Measurements from ENCODE around the gene TSKS.

TSKS gene

DNA sequence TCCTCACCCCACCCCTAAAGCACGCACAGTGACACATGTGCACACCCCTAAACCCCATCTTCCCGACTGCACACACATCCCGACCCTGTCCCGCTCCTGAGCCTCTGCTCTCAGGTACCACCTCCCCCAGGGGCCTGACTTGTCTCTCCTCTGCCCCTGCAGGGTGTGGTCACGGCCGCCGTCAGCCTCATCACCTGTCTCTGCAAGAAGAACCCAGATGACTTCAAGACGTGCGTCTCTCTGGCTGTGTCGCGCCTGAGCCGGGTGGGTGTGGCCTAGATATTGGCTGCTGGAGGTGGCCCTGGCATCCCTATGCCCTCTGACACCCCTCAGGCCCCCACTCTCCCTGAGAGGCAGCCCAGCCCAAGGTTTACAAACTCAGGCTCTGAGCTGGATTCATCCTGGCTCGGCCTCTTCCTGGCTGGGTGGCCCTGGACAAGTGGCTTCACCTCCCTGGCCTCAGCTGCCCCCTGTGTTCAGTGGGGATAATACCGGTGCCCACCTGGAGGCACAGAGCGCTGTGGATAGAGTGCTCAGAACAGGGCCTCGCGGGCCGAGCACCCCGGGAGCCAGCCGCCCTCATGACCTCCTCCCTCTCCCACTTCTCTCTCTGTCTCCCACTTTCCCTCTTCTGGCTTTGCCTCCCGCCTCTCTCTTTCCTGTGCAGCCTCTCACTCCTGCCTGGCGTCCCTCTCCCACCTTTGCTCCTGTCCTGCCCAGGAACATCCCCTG, 29.9 kb upstream of the TSKS start:
- no peak for DNase-seq

DNA sequence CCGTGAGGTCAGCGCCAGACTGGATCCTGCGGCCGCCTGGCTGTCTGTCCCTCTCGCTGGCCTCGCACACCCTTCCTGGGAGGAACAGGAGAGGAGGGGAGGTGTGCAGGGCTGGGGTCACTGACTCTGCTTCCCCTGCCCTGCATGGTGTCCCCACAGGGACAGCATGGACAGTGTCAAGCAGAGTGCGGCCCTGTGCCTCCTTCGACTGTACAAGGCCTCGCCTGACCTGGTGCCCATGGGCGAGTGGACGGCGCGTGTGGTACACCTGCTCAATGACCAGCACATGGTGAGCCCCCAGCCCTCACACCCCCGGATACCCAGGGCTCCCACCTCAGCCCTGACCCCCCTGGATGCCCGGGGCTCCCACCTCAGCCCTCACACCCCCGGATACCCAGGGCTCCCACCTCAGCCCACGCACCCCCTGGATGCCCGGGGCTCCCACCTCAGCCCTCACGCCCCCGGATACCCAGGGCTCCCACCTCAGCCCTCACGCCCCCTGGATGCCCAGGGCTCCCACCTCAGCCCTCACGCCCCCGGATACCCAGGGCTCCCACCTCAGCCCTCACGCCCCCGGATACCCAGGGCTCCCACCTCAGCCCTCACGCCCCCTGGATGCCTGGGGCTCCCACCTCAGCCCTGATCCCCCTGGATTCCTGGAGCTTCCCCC, 28.8 kb upstream of the TSKS start:
- DNase-seq: no peak

DNA sequence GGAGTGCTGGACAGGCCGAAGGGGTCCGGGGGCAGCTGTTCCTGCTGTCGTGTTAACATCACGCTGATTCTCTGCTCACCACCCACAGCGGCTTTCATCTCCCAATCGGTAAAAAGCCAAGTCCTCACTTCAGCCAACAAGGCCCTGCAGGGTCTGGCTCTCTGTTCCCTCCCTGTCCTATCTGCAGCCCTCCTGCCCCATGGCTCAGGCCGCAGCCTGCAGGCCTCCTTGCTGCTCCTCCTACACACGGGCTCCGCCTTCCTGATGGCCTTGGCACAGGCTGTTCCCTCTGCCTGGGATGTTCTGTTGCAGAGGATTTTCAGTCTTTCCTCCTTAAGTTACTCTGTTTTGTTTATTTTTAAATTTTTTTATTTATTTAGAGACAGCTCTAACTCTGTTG, 27.8 kb upstream of the TSKS start:
- DNase-seq: no peak

DNA sequence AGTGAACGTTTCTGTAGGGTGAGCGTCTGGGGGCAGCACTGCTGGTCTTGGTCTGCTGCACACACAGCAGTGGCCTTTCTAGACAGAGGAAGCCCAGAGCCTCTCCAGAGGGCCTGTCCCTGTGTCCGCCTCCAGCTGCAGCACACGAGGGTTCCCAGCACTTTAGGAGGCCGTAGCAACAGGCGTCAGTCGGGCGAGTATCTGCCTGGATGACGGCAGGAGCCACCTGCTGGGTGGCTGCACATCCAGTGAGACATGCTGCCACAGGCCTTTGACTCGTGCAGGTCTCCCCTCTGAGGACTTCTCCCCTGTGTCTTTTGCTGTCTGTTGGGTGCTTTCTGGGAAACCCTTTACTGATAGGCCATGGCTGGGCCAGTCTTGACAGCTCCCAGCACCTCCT, 25.8 kb upstream of the TSKS start:
- no peak for DNase-seq

DNA sequence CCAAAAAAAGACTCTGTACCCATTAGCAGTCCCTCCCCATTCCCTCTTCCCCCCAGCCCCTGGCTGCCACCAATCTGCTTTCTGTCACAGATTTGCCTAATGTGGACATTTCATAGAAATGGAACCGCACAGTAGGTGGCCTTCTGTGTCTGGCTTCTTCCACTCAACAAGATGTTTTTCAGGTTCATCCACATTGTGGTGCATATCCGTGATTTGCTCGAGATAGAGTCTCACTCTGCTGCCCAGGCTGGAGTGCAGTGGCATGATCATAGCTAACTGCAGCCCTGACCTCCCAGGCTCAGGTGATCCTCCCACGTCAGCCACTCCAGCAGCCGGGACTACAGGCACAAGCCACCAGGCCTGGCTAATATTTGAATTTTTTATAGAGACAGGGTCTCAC, 24.6 kb upstream of the TSKS start:
- DNase-seq: no peak

DNA sequence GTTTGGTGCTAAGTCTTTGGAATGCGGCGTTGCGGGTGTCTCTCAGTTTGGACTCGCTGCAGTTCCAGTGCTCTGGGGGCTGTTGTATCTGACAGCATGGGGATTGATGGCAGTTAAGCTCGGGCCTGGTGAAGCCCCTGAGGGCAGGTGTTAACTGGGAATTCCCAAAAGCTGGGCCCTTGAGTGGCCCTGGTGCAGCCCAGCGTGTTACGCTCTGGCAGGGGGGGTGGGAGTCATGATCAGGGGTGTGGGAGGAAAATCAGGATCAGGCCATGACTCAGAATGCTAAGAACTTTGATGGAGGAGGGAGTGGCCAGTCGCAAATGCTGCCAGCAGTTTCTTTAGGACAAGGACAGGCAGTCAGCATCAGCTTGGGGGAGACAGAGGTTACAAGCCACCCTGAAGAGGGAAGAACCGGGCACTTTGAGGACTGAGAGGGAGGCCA, 23.3 kb upstream of the TSKS start:
- DNase-seq: no peak

DNA sequence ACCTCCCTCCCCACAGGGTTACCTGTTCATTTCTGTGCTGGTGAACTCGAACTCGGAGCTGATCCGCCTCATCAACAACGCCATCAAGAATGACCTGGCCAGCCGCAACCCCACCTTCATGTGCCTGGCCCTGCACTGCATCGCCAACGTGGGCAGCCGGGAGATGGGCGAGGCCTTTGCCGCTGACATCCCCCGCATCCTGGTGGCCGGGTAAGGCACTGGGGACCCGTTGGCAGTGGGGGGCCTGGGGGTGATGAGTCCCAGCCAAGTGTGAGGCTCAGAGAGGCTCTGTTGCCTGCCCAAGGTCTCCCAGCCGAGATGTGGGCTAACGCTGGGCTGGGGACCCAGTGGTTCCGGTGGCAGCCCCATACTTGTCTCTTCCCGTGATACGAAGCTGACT, 19.4 kb upstream of the TSKS start:
- DNase-seq: no peak

DNA sequence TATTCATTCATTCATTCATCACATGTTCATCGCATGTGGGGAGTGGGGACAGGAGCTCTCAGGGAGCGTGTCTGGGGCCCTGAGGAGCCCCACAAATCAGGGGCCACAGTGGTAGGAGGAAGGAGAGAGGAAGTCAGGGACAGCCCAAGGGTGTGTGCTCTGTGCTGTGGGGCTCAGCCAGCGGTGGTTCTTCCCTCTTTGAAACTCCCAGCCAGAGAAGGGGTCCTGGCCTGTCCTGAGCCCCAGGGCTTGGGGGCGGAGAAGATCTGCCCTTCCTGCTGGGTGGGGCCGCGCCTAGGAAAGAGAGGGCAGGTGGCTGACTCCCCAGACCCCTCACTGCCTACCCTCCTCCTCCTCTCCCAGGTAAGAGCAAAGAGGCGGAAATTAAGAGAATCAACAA, 18.3 kb upstream of the TSKS start:
- DNase-seq: no peak

DNA sequence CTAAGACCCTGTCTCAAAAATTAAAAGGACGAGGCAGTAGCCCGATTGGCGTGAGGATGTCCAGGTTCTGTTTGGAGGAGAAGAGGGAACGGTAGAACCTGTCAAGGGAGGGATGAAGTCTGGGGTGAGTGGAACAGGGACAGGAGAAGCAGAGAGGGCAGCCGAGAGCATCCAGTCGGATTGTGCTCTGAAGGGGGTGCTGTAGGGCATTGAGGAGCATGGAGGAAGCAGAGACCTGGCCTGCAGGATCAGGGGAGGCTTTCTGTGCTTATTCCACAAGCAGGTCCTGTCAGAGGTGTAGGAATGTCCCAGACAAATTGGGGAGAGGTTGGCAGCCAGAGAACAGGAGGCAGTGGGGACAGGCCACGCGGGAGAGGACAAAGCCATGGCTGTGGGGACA, 17.8 kb upstream of the TSKS start:
- DNase-seq: no peak

DNA sequence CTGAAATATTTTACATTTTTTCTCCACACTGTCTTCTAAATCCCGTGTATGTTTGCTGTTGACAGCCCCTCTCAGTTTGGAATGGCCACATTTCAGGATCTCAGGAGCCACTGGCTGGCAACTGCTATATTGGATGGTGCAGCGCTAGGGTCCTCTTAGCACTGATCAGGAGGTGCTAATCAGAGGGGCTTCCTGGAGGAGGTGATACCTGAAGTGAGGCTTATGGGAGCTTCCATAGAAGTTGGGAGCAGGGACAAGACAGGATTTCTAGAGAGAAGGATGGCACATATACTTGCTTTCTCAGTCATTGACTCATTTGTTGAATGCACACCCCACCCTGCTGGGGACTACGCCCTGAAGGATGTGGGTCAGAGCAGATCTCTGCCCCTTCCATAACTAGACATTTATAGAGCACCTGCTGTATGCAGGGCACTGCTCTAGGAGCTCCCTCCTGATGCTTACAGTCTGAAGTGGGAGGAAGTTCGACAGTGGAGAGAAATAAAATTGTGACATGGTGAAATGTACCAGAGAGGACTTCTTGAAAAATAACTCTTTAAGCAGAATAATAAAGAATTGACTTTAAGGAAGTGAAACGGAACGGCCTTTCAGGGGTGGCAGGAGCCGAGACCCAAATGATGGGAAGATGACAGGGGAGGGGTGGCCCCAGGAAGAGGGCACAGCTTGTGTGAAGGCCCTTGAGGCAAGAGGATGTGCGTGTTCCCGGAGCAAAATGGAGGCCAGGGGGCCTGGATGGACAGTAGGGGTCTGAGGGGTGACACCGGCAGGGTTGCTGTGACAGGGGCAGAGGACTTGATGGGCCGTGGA, 16.8 kb upstream of the TSKS start:
- no peak for DNase-seq

DNA sequence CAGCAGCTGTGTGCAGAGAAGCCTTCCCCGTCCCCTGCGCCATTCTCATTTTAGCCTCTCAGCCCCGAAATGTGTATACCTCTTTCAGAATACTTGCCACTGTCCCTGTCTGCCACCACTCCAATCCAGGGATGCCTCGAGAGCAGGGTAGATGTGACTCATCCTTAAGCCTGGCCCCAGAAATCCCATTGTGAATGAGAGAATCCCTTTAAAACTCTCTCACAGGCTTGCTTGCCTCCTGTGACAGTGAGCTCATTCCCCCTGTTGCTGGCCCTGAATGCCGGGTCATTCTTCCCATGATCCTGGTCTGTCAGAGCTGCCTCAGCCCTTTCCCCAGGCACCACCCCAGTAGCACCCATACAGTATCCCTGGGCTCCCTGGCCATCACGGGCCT, 13.3 kb upstream of the TSKS start:
- DNase-seq: no peak

DNA sequence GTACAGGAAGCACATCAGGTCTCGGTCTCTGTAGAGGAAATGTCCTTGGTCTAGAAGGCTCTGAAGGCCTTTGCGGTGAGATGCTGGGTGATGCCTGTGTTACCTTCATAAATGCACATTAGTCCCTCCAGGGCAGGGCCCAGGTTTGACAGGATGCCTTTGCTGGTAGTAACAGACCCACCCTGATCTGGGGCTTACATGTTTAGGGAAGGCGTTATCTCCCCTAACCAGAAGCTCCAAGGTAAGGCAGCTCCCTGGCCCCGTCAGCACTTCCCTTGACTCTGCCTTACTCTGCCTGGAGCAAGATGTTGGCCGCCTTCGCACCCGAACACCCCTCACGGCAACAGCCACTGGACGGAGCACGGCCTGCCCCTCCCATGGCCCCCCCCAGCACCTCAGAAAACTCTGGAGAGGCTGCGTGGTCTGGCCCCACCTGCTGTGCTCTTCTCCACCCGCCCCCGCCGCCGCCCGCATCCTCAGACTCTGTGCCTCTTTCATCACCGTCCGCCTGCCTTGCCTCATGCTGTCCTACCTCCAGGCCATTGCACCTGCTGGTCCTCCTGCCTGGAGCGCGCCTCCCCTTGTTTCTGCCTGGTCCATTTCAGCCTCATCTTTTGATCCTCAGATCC, 12.8 kb upstream of the TSKS start:
- no peak for DNase-seq

DNA sequence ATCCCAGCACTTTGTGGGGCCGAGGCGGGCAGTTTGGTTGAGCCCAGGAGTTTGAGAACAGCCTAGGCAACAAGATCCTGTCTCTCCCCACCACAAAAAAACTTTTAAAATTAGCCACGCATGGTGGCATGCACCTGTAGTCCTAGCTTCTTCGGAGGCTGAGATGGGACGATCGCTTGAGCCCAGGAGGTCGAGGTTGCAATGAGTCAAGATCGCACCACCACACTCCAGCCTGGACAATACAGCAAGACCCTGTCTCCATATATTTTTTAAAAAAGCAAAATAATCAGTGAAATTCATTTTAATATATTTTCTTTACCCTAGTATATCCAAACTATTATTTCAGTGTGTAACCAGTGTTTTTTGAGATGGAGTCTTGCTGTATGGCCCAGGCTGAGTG, 11.9 kb upstream of the TSKS start:
- no peak for DNase-seq

DNA sequence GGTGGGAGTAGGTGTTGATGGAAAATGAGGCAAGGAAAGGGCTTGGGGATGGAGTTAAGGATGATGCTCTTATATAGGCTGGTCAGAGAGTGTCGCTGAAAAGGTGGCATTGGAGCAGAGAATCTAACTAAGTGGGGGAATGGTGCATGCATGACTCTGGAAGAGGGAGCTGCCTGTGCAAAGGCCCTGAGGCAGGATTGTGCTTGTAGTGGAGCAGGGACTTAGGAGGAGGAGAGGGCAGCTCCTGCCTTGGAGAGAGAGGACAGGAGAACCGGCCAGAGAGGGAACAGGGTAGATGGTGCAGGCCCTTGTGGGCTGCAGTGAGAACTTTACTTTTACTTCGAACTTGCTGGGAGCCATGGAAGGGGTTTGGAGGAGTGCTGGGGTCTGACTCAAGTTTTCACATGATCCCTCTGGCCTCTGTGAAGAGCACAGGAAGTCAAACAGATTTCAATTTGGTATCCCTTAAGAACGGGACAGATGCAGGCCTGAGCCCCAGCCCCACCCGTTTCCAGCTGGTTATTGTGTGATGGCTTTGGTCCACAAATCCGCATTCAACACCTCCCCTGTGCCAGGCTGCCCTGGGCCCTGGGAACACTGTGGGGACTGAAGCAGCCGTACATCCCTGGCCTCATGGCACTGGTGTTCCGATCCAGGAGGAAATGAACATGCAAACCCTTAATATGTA, 10.7 kb upstream of the TSKS start:
- no peak for DNase-seq

DNA sequence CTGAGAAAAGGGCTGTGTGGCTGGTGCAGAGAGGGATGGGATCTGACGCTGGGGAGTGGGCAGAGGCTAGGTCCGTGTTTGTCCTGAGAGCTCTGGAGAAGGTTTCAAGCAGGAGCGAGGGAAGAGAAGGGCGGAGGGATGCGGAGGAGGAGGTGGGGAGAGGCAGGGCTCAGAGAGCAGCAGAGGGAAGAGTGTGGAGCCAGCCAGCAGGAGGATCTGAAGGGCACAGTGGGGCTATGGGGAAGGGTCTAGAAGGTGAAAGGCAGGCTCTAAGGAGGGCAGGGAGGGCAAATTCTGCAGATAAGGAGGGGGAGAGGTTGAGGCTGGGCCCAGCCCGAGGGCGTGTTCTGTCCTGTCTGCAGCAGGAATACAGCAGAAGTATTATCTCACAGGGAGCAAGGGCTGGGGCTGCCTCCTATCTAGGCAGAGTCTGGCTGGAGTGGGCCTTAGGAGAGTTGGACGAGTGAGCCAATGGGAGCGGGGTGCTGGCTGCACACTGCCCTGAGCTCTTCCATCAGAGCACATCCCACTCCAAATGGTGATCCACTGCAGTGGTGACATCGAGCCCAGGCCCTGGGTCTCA, 9.8 kb upstream of the TSKS start:
- no peak for DNase-seq

DNA sequence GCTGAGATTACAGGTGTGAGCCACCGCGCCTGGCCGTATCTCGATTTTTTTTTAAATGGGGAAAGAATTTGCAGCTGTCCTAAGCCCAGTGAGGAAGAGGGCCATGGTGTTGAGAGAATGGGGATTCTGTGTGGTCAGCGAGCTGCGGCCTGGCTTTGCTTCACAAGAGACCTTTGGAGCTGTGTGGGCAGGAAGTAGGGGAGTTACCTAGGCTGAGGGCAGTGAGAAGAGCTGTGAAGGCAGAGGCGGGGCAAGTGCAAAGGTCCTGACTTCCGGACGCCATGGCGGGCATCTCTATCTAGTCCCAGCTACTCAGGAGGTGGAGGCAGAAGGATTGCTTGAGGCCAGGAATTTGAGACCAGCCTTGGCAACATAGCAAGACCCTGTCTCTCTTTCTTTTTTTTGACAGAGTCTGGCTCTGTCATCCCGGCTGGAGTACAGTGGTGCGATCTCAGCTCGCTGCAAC, 8.6 kb upstream of the TSKS start:
- no peak for DNase-seq

DNA sequence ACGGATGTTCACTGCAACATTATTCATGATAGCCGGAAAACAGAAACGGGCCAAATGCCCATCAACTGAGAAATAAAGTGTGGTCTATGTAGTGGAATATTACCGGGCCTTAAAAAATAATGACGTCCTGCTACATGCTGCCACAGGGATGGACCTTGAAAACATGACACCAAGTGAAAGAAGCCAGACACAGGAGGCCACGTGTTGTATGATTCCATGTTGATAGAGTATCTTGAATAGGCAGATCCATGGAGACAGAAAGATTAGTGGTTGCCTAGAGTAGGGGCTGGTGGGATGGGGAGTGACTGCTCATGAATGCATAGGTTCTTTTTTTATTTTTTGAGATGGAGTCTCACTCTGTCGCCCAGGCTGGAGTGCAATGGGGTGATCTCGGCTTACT, 7.4 kb upstream of the TSKS start:
- no peak for DNase-seq

DNA sequence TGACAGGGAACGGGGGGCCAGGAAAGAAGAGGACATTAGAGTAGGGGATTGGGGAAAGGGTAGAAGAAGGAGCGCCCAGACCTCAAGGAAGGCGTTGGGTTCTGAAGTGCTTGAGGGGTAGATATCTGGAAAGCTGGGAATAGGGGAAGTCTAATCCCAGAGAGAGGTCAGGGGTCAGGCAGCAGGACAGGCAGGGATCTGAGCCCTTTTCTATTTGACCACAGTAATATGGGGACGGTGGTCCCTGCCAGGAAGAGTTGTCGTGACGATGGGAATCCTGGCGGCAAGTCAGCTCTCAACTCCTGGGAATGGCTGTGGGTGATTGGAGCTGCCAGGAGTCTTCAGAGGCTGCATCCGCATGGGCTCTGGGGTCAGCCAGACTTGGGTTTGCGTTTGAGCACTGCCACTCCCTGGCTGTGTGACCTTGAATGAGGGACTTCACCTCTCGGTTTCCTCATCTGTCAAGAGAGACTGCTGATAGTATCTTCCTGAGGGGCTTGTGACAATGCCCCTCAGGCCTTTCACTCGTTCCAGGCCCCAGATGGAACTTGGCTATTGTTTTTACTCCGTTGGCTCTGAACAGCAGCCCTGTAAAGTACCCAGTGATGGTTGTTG, 5.0 kb upstream of the TSKS start:
- no peak for DNase-seq

DNA sequence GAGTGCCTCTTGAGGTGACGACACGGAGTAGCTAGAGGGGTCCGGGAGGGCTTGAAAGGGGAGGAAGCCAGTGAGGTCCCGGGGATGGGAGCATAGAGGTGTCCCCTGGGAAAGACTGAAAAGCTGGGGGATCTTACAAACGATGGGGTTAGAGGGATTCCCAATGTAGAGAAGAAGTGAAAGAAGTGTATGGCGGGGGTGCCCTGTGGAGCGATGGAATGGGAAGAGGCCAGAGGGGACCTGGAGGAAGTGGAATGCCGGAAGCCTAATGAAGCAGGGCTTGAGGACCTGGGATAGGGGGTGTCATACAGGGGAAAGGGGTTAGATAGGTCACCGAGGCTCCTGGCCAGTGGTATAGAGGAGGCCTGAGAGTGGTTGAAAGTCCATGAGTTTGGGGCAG, 4.3 kb upstream of the TSKS start:
- no peak for DNase-seq

DNA sequence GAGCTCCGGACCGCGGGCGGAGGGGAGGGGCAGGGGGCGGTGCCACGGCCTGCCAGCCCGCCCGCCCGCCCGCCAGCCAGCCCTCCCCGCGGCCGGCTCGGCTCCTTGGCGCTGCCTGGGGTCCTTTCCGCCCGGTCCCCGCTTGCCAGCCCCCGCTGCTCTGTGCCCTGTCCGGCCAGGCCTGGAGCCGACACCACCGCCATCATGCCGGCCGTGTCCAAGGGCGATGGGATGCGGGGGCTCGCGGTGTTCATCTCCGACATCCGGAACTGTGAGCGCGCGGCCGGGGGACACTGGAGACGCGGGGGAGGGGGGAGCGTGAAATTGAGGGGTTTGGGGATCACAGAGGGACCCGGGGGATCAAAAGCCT, 3.8 kb upstream of the TSKS start, which contains the start of gene AP2A1:
TSS of gene AP2A1 (plus strand) at position 72 of the 370 bp plus-strand sequence. CDS start at position 205, 133 bp downstream.
- no peak for DNase-seq

DNA sequence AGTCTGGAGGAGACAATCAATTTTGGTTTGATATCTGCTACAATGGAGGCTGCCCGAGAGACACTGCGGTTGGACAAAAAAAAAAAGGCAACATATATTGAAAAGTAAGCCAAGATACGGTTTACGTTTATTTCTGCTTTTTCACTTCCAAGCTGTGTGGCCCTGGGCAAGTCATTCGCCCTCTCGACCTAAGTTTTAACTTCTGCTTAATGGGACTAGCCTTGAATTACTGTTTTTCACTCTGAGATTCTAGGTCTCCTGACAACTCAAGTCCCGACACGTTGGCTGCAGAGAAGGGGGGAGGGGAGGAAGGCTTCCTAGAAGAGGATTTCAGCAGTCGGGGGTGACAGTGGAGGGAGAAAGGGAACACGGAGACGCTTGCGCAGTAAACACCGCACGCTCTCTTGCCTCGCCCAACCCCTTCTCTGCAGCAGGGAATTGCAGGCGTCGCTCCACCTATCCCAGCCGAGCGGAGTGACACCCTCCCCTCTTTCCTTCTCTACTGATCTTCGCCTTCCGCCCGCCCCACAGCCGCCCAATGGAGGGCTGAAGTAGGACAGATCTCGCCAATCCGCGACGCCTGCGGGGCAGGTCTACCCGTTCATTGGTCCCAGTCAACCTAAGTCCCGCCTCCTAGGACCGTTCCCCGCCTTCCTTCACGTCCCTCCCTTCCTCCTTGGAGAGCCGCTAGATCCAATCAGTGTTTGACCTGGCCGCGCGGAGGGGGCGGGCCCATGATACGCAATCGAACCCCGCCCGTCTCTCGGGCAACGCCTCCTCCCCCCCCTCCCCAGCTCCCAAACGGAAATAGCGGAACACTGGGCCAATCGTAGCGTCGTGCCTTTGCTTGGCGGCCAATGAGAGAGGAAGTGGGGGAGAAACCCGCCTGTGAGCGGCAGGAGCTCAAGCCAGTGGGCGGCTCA, 3.2 kb upstream of the TSKS start:
- DNase-seq: peak; percentile 99

Measured in activated CD4-positive, alpha-beta T cell treated with anti-CD3 and anti-CD28 coated beads for 48 hours (primary cell).